Measurements from ENCODE around the gene PLPP3.

PLPP3 gene

GRCh38 chr1:56583957-56584468 lies 4.7 kb upstream of the PLPP3 start:
- no peak for DNase-seq (ENCODE audit: low read depth)
- no peak for TF ChIP-seq CTCF (conservative IDR thresholded peaks at IDR 0.05; ENCODE audit: control insufficient read depth, insufficient read depth, low read depth, low read length)
- H3K4me3 ChIP-seq (ENCODE audit: control insufficient read depth, low read depth, low read length), result no peak overlapping the region

- no peak for DNase-seq (ENCODE audit: low read depth)
- no peak overlapping the region for H3K4me3 ChIP-seq (ENCODE audit: control insufficient read depth, low read depth, low read length)
- TF ChIP-seq CTCF (conservative IDR thresholded peaks at IDR 0.05; ENCODE audit: control insufficient read depth, insufficient read depth, low read depth, low read length), result no peak
Measured at GRCh38 chr1:56580771-56581170, 1.4 kb upstream of the PLPP3 start.

GRCh38 chr1:56578138-56578962 lies 1.0 kb downstream of the PLPP3 start:
- H3K4me3 ChIP-seq (ENCODE audit: control insufficient read depth, low read depth, low read length), result peak overlapping the region; percentile 81
- TF ChIP-seq CTCF (conservative IDR thresholded peaks at IDR 0.05; ENCODE audit: control insufficient read depth, insufficient read depth, low read depth, low read length), result no peak

GRCh38 chr1:56577406-56578137 lies 1.8 kb downstream of the PLPP3 start:
- DNase-seq (ENCODE audit: low read depth), result peak; percentile 40
- H3K4me3 ChIP-seq (ENCODE audit: control insufficient read depth, low read depth, low read length), result peak overlapping the region; percentile 81
- TF ChIP-seq CTCF (conservative IDR thresholded peaks at IDR 0.05; ENCODE audit: control insufficient read depth, insufficient read depth, low read depth, low read length), result no peak

More at GRCh38 chr1:56578138-56578962, 1.0 kb downstream of the PLPP3 start:
- DNase-seq (ENCODE audit: low read depth), result peak; percentile 40

- TF ChIP-seq CTCF (conservative IDR thresholded peaks at IDR 0.05; ENCODE audit: control insufficient read depth, insufficient read depth, low read depth, low read length), result peak; percentile 44
- DNase-seq (ENCODE audit: low read depth), result peak; percentile 60
Measured at GRCh38 chr1:56576880-56577405, 2.4 kb downstream of the PLPP3 start.

GRCh38 chr1:56575865-56576264 lies 3.5 kb downstream of the PLPP3 start:
- TF ChIP-seq CTCF (conservative IDR thresholded peaks at IDR 0.05; ENCODE audit: control insufficient read depth, insufficient read depth, low read depth, low read length), result no peak
- no peak for DNase-seq (ENCODE audit: low read depth)
- H3K4me3 ChIP-seq (ENCODE audit: control insufficient read depth, low read depth, low read length), result peak overlapping the region; percentile 81

More at GRCh38 chr1:56576880-56577405, 2.4 kb downstream of the PLPP3 start:
- H3K4me3 ChIP-seq (ENCODE audit: control insufficient read depth, low read depth, low read length), result peak overlapping the region; percentile 81

All from fibroblast of mammary gland (primary cell).